HepG2 (cell line): Measurements from ENCODE around the gene CENPO. TPM values are rescaled to one million over a fixed set of nuclear protein-coding genes. Genes with fewer than 3 reads are reported as not detected.

ENCODE experiments used
- BATF2 ChIP-seq: sonication (generic); formaldehyde crosslinking; IDR thresholded peaks from 2 replicates; pipeline ENCODE4 v1.8.0; 2022; ENCODE audit warnings: mild to moderate bottlenecking, missing genetic modification reagents, moderate library complexity
- E2F1 ChIP-seq: sonication (generic); formaldehyde crosslinking; IDR thresholded peaks from 2 replicates; pipeline ENCODE4 v1.5.0; 2020; ENCODE audit warnings: missing genetic modification reagents
- HDAC6 ChIP-seq: fragments of 200-600 bp; sonication (generic); IDR thresholded peaks from 2 replicates; pipeline ENCODE4 v1.7.0; 2017; ENCODE audit warnings: mild to moderate bottlenecking, antibody characterized with exemption, low read length, low read depth
- HMGXB4 ChIP-seq, 2 experiments: sonication (generic) in 1 of 2; formaldehyde crosslinking in 1 of 2; IDR thresholded peaks; 2 replicates each; pipeline versions ENCODE4 v1.4.0 to v1.6.1; 2018 to 2020; ENCODE audit warnings: missing genetic modification reagents in 2 of 2, borderline replicate concordance in 1 of 2, low read depth in 1 of 2, mild to moderate bottlenecking in 1 of 2, missing biosample characterization in 1 of 2
- NFATC3 ChIP-seq: sonication (generic); formaldehyde crosslinking; IDR thresholded peaks from 2 replicates; pipeline ENCODE4 v1.5.1; 2020; ENCODE audit warnings: mild to moderate bottlenecking, missing genetic modification reagents
- NR2C2 ChIP-seq: sonication (generic); formaldehyde crosslinking; IDR thresholded peaks from 2 replicates; pipeline ENCODE4 v1.4.0; 2020; ENCODE audit warnings: missing genetic modification reagents, mild to moderate bottlenecking, moderate library complexity, borderline replicate concordance
- TCF12 ChIP-seq, 2 experiments: fragments of 450-650 bp in 1 of 2; sonication (generic) in 1 of 2; formaldehyde crosslinking in 1 of 2; IDR thresholded peaks; 2 replicates each; pipeline versions ENCODE4 v1.6.1 to v1.8.0; 2017 to 2022; ENCODE audit warnings: antibody characterized with exemption in 1 of 2, mild to moderate bottlenecking in 1 of 2, missing genetic modification reagents in 1 of 2, moderate library complexity in 1 of 2
- TFAP4 ChIP-seq: sonication (generic); IDR thresholded peaks from 2 replicates; pipeline ENCODE4 v1.6.1; 2016; ENCODE audit warnings: low read depth, borderline replicate concordance
- ZNF318 ChIP-seq: sonication (generic); formaldehyde crosslinking; IDR thresholded peaks from 2 replicates; pipeline ENCODE4 v1.4.0; 2020; ENCODE audit warnings: mild to moderate bottlenecking, missing genetic modification reagents
- ZNF513 ChIP-seq: sonication (generic); formaldehyde crosslinking; conservative IDR thresholded peaks from 2 replicates; pipeline ENCODE4 v1.5.0; 2020; ENCODE audit warnings: missing genetic modification reagents
- ZNF747 ChIP-seq: sonication (generic); formaldehyde crosslinking; IDR thresholded peaks from 2 replicates; pipeline ENCODE4 v1.8.1; 2023; ENCODE audit warnings: missing genetic modification reagents, mild to moderate bottlenecking, borderline replicate concordance
- polyA plus RNA-seq, 8 experiments: library from polyadenylated mRNA; depleted of rRNA in 3 of 8; stranded (reverse) in 7 of 8; unstranded in 1 of 8; fragments of >200 nt; fragmentation: Illumina TruSeq in 4 of 8; extraction: Trizol in 4 of 8; gene quantifications; 2 replicates each; pipeline versions ENCODE4 v1.2.1 to v1.2.3, GENCODE V29; 2011 to 2016; ENCODE audit warnings: low read depth in 4 of 8, missing spikeins in 1 of 8, mixed read lengths in 1 of 8; ENCODE audit not compliant: insufficient read depth in 1 of 8
- total RNA-seq, 5 experiments: library from RNA; depleted of rRNA; stranded (reverse); fragments of >200 nt; fragmentation: Illumina TruSeq; extraction: Trizol; gene quantifications; 2 replicates each; pipeline ENCODE4 v1.2.3, GENCODE V29; 2016; ENCODE audit warnings: low read depth in 1 of 5

The CENPO gene
- total and polyA plus RNA-seq, 2 of the 13 experiments (the other 11 are each of a cell fraction or from before 2014, with no cell fraction given) = 19.7 to 35.5 TPM

- TF ChIP-seq E2F1 (CRISPR knock-in tag) (peak; percentile 99), NFATC3 (CRISPR knock-in tag) (peak; percentile 3; the same call in 1 of the 2 replicates), HMGXB4 (CRISPR knock-in tag; IDR thresholded peaks at IDR 0.05; ENCODE audit: borderline replicate concordance in 1 of 2, low read depth in 1 of 2) (peak; percentile 96), TFAP4 (peak; percentile 47; the same call in 1 of the 2 replicates), HDAC6 (no peak), BATF2 (CRISPR knock-in tag) (peak; percentile 91), ZNF747 (CRISPR knock-in tag) (peak; percentile 87), ZNF513 (no peak; the same call in 1 of the 2 replicates), NR2C2 (CRISPR knock-in tag) (peak; percentile 84), ZNF318 (CRISPR knock-in tag) (no peak), TCF12 (IDR thresholded peaks at IDR 0.05) (no peak), TCF12 (CRISPR knock-in tag; IDR thresholded peaks at IDR 0.05) (peak; percentile 61; the same call in 1 of the 2 replicates)
These were observed at the start of gene CENPO, which contains the start of gene PTRHD1 (continued) for GRCh38 chr2:24792874-24793760.
